ENCODE results near the gene SORBS1. TPM values are rescaled to one million over a fixed set of nuclear protein-coding genes. Genes with fewer than 3 reads are reported as not detected.

SORBS1 gene
- total and polyA plus RNA-seq, 9 of the 15 experiments (the other 6 are each of a cell fraction or from before 2014, with no cell fraction given), result 2.0 to 13.3 (median 6.5) TPM

GRCh38 chr10:95304463-95304862 lies 256.7 kb downstream of the SORBS1 start (continued):
- TF ChIP-seq RERE (CRISPR knock-in tag; IDR thresholded peaks at IDR 0.05; ENCODE audit: borderline replicate concordance) (no peak), CHCHD3 (CRISPR knock-in tag; IDR thresholded peaks at IDR 0.05) (no peak), NR2C2 (CRISPR knock-in tag; IDR thresholded peaks at IDR 0.05) (no peak), NR2C2 (tag; IDR thresholded peaks at IDR 0.05) (no peak), ZNF316 (IDR thresholded peaks at IDR 0.05) (no peak), CBX3 (IDR thresholded peaks at IDR 0.05; ENCODE audit: borderline replicate concordance in 1 of 2, low read length in 2 of 2) (no peak)
